ENCODE data around the gene TMEM229B. TPM values are rescaled to one million over a fixed set of nuclear protein-coding genes. Genes with fewer than 3 reads are reported as not detected.

Gene TMEM229B
- total RNA-seq, 1 donor from 2014 or later = 3.7 TPM

DNA sequence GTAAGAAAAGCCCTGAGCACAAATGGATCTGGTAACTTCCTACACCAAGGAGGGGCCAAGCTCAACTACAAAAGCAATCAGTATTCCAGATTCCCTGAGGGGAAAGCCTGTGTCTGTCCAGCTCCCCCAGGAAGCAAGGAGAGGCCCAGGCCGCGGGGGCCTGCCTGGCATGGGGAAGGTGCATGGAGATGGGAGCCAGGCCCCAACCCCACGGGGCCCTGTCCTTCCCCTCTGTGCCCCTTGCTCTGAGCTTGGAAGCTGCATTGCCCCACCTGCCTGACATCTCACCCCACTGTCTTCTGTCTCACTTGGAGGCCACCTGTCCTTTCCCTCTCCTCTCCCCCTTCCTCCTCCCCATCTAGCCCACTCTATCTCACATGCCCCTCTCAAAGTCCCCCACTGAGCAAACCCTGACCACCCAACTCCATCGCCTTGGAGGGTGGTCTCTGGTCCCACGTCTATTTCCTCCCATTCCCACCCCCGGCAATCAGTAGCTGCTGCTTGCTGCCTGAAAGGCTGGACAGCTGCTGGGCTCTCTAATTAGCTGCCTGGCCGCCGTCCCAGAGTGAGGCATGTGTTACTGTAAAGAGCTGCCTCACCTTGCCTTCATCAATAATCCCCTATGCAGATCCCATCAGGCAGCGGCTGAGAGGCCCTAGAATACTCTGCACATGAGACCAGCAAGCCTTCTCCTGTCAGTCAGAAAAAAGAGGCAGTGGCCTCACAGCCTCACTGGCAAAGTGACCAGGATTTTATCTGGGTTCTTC is 3.4 kb upstream of the TMEM229B start:
- no peaks in the 10 kb centered on the region for H3K27me3 Mint-ChIP-seq
- TF ChIP-seq, protein P1, sequence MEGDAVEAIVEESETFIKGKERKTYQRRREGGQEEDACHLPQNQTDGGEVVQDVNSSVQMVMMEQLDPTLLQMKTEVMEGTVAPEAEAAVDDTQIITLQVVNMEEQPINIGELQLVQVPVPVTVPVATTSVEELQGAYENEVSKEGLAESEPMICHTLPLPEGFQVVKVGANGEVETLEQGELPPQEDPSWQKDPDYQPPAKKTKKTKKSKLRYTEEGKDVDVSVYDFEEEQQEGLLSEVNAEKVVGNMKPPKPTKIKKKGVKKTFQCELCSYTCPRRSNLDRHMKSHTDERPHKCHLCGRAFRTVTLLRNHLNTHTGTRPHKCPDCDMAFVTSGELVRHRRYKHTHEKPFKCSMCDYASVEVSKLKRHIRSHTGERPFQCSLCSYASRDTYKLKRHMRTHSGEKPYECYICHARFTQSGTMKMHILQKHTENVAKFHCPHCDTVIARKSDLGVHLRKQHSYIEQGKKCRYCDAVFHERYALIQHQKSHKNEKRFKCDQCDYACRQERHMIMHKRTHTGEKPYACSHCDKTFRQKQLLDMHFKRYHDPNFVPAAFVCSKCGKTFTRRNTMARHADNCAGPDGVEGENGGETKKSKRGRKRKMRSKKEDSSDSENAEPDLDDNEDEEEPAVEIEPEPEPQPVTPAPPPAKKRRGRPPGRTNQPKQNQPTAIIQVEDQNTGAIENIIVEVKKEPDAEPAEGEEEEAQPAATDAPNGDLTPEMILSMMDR (IDR thresholded peaks at IDR 0.05) = no peak
- intact Hi-C loops (cut with micrococcal nuclease) = no loop called here
- peaks cover 7% of the 10 kb centered on the region for H3K36me3 Mint-ChIP-seq (ENCODE audit: low read depth)
- ATAC-seq (ENCODE audit: low read depth) = no peak
- DNase-seq = no peak
- H3K4me3 Mint-ChIP-seq = no peak overlapping the region
- ChIA-PET CTCF (interaction anchor here (1.1 to 1.3 kb wide), 2 partner anchors 21 to 35 kb away, joined by 3 to 4 read pairs; no protein-coding TSS in a partner anchor), POLR2A (interaction anchor here (0.9 to 2.5 kb wide), 3 partner anchors 18 to 22 kb away, joined by 3 to 9 read pairs (median 3); no protein-coding TSS in a partner anchor)
- peaks cover 6% of the 10 kb centered on the region for H3K9me3 Mint-ChIP-seq
- peaks cover 72% of the 10 kb centered on the region for H3K4me1 Mint-ChIP-seq
- peak overlapping the region; percentile 88 for H3K27ac Mint-ChIP-seq

DNA sequence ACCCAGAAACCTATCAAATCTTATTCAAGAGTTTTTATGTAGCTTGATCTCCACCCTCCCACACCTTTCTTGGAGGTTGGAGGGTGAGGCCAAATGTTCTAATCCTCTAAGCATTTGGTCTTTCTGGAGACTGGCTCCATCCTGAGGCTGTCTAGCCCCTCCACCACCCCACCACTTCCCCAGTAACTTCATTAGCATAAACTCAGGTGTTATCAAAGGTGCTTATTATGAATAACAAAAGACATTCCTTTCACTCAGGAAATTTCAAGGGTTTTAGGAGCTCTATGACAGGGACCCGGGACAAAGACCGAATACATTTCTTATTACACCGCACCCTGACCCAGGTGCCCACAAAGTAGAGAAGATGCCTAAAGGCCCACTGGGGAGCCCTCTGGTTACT is 2.8 kb upstream of the TMEM229B start:
- ChIA-PET POLR2A (no interaction called here), CTCF (interaction anchor here (1.1 kb wide), 1 partner anchor 21 kb away, joined by 3 read pairs; no protein-coding TSS in a partner anchor)
- Mint-ChIP-seq H3K27ac (peak overlapping the region; percentile 35), H3K27me3 (no peaks in the 10 kb centered on the region), H3K4me1 (peaks cover 76% of the 10 kb centered on the region), H3K36me3 (ENCODE audit: low read depth) (peaks cover 10% of the 10 kb centered on the region), H3K9me3 (peaks cover 6% of the 10 kb centered on the region), H3K4me3 (no peak overlapping the region)
- ATAC-seq (ENCODE audit: low read depth) (no peak), DNase-seq (no peak)
- intact Hi-C loops (cut with micrococcal nuclease) = no loop called here
- TF ChIP-seq, protein P1 (IDR thresholded peaks at IDR 0.05) = no peak

DNA sequence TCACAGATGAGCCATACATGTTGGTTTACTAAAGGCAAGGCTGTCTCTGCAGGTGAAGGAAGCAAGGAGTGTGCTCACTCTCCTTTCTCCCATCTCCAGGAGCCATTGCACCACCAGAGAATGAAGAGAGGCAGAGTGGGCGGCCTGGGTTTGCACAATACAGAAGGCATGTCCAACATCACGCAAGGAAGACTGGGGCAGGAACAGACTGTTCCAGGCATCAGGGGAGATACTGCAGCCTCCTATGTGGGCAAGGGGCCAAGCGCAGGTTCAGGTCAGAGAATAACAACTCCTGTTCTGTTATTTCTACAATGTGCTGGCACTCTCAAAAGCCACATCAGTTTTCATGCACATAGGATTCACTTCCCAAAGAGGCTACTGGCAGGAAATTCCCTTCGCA is 1.7 kb upstream of the TMEM229B start:
- POLR2A ChIA-PET = no interaction called here
- Mint-ChIP-seq H3K9me3 (peaks cover 6% of the 10 kb centered on the region), H3K27me3 (no peaks in the 10 kb centered on the region), H3K36me3 (ENCODE audit: low read depth) (peaks cover 16% of the 10 kb centered on the region), H3K4me3 (peak overlapping the region; percentile 28), H3K4me1 (peaks cover 81% of the 10 kb centered on the region), H3K27ac (peak overlapping the region; percentile 99)
- DNase-seq (no peak), ATAC-seq (ENCODE audit: low read depth) (no peak)
- CTCF ChIA-PET = interaction anchor here (4.1 kb wide), 1 partner anchor 81 kb away, joined by 21 read pairs; no protein-coding TSS in a partner anchor
- TF ChIP-seq, protein P1 (IDR thresholded peaks at IDR 0.05) = no peak
- intact Hi-C loops (cut with micrococcal nuclease) = no loop called here

DNA sequence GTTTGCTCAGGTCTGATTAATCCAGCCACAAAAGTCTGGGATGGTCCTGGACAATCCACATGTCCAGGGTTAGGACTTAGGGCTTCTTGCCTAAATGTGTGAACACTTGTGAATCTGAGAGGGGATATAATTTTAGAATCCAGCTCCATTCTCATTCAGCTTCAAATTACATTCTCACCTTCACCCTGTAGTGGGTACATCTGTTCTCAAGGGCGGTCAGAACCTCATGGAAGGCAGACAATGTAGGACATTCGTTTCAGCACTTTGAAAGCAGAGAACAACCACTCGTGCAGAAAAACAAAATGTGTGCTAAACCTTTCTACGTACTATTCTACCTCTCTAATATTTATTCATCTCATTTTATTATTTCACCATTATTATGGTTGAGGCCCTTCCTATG is 1.2 kb downstream of the TMEM229B start:
- Mint-ChIP-seq H3K9me3 (no peaks in the 10 kb centered on the region), H3K4me1 (peaks cover 76% of the 10 kb centered on the region), H3K27me3 (no peaks in the 10 kb centered on the region), H3K27ac (peak overlapping the region; percentile 99), H3K4me3 (peak overlapping the region; percentile 88), H3K36me3 (ENCODE audit: low read depth) (peaks cover 13% of the 10 kb centered on the region)
- no peak for DNase-seq
- no peak for ATAC-seq (ENCODE audit: low read depth)
- TF ChIP-seq, protein P1 (IDR thresholded peaks at IDR 0.05) = no peak
- ChIA-PET POLR2A (interaction anchor here (1.3 to 2.2 kb wide), 4 partner anchors 22 to 60 kb away, joined by 3 to 15 read pairs (median 10); no protein-coding TSS in a partner anchor), CTCF (interaction anchor here (1.6 to 4.1 kb wide), 5 partner anchors 27 to 128 kb away, joined by 4 to 21 read pairs (median 10); partner anchors contain the start of genes ATP6V1D and PIGH)
- intact Hi-C loops (cut with micrococcal nuclease) = loop anchor here (1.0 kb wide), 1 partner anchor 180 kb away; no protein-coding TSS in a partner anchor

DNA sequence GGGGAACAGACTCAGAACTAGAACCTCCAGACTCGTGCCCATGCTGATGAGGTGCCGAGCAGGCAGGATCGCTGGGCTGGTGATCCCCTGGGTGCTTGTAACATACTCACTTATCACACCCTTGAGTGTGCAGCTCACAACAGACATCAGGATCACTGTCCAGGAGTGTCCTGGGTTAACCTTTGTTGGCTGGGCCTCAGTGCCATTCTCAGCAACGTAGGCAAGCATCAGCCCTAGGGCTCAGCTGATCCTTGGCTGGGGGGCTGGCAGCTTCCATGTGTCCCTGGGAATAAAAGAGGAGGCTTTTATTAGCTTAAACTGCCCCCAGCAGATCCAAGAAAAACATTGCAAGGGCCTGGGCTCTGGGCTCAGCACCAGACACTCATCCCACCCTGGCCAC is 1.6 kb downstream of the TMEM229B start:
- intact Hi-C loops (cut with micrococcal nuclease) = loop anchor here (1.0 kb wide), 1 partner anchor 180 kb away; no protein-coding TSS in a partner anchor
- Mint-ChIP-seq H3K36me3 (ENCODE audit: low read depth) (peaks cover 13% of the 10 kb centered on the region), H3K4me1 (peaks cover 72% of the 10 kb centered on the region), H3K4me3 (no peak overlapping the region), H3K9me3 (no peaks in the 10 kb centered on the region), H3K27me3 (no peaks in the 10 kb centered on the region), H3K27ac (no peak overlapping the region)
- ATAC-seq (ENCODE audit: low read depth) = no peak
- ChIA-PET CTCF (interaction anchor here (1.6 to 4.1 kb wide), 4 partner anchors 59 to 127 kb away, joined by 4 to 21 read pairs (median 8); partner anchors contain the start of genes ATP6V1D and PIGH), POLR2A (interaction anchor here (1.3 to 2.2 kb wide), 3 partner anchors 27 to 59 kb away, joined by 3 to 15 read pairs (median 11); no protein-coding TSS in a partner anchor)
- TF ChIP-seq, protein P1 (IDR thresholded peaks at IDR 0.05) = no peak
- DNase-seq = no peak

Data from activated B cell treated with CpG ODN at 0.5 μM for 24 hours (primary cell).